Measurements from ENCODE around the gene NCR2.

The NCR2 gene

DNA sequence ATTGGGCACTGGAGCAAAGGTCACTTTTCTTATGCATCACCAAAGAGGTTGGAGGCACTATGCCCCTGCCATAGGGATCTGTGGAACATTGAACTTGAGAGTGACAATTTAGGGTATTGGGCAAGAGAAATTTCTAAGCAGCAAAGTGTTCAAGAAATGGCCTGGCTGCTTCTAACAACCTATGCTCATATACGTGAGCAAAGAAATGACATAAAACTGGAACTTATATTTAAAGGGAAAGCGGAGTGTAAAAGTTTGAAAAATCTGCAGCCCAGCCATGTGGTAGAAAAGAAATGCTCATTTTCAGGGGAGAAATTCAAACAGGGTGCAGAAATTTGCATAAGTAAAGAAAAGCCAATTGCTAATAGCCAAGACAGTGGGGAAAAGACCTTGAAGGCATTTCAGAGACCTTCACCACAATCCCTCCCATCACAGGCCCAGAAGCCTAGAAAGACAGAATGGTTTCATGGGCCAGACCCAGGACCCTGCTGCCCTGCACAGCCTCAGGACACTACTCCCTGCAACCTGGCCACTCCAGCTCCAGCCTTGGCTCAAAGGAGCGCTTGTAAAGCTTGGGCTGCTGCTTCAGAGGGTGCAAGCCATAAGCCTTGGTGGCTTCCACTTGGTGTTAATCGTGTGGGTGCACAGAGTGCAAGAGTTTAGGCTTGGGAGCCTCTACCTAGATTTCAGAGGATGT lies 24.4 kb downstream of the NCR2 start:
- no peak for DNase-seq (ENCODE audit: low spot score)

DNA sequence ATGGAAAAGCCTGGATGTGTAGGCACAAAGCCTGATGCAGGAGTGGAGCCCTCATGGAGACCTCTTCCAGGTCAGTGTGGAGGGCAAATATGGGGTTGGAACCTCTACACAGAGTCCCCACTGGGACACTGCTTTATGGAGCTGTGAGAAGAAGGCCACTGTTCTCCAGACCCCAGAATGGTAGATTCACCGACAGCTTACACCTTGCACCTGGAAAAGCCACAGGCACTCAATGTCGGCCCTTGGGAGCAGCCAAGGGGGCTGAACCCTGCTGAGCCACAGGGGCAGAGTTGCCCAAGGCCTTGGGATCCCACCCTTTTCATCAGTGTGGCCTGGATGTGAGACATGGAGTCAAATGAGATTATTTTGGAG lies 24.9 kb downstream of the NCR2 start:
- no peak for DNase-seq (ENCODE audit: low spot score)

DNA sequence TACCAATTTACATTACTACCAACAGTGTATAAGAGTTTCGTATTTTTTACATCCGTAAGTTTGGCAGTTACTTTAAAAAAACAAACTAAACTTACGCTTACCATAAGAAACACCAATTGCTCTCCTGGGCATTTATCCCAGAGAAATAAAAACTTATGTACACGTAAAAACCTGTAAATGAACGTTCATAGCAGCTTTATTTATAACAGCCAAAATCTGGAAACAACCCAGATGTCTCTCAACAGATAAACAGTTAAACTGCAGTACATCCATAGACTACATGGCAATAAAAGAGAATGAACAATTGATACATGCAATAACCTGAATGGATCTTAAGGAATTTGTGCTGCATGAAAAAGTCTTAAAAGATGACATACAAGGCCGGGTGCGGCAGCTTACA lies 30.7 kb downstream of the NCR2 start:
- DNase-seq (ENCODE audit: low spot score), result no peak

DNA sequence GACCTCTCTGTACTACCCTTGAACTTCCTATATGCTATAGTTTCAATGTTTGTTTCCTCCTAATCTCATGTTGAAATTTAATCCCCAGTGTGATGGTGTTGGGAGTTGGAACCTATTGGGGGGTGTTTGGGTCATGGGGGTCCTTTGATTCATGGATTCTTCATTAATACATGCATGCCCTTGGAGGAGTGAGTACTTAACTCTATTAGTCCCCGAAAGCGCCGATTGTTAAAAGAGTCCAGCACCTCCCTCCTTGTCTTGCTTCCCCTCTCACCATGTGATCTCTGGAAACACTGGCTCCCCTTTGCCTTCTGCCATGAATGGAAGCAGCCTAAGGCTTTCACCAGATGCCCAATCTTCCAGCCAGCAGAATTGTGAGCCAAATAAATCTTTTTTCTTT lies 31.7 kb downstream of the NCR2 start:
- DNase-seq (ENCODE audit: low spot score), result no peak

DNA sequence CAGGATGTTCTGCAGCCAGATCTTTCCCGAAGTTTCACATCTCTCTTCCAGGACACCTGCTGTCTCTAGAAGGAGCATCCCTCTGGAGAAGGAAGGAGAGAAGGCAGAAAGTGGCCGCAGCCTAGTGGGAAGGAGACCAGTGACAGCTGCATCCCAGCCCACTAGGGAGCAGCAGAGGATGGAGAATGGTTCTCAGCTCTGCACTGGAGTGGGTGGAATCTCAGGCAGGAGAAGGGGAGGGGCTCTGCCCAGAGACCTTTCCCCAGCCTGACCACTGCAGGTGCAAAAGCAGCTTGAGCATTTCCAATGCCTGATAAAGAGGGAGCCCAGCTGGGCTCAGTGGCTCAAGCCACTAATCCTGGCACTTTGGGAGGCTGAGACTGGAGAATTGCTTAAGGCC lies 32.3 kb downstream of the NCR2 start:
- peak; percentile 41 for DNase-seq (ENCODE audit: low spot score)

DNA sequence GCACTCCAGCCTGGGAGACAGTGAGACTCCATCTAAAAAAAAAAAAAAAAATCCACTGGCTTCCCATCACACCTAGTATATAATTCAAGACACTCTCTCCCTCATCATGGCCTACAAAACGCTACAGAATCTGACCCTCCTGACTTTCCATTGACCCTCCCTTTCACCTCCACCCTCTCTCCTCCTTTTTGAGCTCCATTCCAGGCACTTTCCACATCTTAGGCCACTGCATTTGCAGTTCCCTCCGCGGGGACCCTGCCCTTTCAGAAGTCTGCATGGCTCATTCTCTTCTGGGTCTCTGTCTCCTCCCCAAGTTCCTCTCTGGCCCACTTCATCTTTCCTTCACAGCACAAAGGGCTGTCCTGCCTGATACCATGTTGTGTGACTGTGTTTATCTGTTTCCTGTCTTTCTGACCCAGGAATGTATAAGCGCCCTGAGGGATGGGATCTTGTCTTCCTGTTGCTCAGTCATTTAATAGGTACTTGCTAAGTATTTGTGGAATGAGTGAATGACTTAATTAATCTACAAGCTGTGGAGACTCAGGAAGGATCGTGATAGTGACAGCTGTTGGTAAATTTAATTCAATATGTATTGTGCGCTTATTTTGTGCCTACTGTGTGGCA lies 35.2 kb downstream of the NCR2 start:
- peak; percentile 38 for DNase-seq (ENCODE audit: low spot score)

GRCh38 chr6:41371461-41371991 lies 36.1 kb downstream of the NCR2 start:
- peak; percentile 23 for DNase-seq (ENCODE audit: low spot score)

DNA sequence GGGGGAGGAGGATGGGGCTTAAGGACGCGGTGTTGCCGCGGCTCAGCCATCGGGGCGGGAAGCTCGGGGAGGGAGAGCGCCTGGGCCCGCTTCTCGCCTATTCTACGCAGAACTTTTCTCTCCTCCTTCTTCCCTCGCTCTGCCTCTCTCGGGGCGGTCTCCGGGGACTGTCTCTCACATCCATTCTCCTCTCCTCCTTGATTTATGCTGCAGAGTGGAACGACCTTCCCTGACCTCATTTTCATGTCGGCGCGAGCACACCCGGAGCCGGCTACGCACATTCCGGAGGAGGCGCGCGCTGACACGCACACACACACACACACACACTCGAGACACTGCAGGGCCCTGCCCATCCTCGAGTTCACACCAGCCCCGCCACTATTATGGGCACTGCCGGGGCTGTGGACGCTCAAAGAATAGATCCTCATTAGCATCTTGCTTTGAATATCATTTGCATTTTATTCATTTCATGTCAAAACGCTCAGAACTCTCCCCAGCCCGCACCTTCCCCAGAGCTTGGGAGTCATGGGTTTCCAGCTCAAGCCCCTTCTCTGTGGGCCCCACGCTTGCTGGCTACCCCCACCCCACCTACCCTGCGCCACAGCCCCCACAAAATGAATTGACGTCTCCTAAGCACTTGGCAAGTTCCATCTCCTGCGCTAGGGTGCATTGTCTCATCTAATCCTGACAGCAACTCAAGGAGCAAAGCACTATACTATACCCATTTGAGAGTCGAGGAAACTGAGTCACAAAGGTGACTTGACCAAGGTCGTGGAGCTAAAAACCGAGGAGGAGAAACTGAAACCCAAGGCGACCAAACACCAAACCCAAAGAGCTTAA lies 36.8 kb downstream of the NCR2 start:
- no peak for DNase-seq (ENCODE audit: low spot score)

DNA sequence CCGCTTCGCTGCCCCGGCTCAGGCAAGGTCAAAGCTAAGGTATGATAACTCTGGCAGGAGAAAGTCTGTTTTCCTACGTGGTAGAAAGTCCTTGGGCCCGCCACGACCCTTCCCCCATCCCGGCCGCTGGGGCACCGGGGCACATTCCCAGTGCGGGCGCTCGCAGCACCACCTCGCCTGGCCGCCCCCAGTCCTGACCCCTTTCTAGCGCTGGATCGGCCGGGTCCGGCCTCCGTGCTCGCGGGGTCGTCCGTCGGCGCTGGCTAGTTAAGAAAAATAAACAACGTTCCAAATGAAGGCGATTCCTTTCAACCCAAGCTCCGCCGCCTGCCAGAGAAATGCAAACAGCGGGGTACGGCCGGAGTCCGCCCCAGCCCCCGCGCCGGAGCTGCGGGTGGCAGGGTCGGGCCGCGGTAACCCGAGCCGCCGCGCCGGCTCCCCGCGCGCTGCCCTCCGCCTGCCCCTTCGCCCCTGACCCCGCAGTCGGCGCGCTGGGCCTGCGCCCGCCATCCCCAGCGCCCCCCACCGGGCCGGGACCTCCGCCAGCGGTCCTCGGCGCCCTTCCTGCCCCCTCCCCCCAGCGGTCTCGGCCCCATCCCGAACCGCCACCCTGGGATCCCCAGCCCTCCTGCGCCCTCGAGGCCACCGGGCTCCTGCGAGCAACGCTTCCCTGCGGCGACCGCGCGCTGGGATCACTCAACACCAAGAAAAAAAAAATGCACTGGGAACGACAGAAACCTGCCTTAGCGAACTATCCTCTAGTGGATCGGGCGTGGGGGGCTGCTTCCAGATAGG lies 37.6 kb downstream of the NCR2 start:
- no peak for DNase-seq (ENCODE audit: low spot score)

GRCh38 chr6:41373627-41373918 lies 38.2 kb downstream of the NCR2 start:
- DNase-seq (ENCODE audit: low spot score), result no peak

GRCh38 chr6:41373919-41374617 lies 38.7 kb downstream of the NCR2 start:
- DNase-seq (ENCODE audit: low spot score), result no peak

DNA sequence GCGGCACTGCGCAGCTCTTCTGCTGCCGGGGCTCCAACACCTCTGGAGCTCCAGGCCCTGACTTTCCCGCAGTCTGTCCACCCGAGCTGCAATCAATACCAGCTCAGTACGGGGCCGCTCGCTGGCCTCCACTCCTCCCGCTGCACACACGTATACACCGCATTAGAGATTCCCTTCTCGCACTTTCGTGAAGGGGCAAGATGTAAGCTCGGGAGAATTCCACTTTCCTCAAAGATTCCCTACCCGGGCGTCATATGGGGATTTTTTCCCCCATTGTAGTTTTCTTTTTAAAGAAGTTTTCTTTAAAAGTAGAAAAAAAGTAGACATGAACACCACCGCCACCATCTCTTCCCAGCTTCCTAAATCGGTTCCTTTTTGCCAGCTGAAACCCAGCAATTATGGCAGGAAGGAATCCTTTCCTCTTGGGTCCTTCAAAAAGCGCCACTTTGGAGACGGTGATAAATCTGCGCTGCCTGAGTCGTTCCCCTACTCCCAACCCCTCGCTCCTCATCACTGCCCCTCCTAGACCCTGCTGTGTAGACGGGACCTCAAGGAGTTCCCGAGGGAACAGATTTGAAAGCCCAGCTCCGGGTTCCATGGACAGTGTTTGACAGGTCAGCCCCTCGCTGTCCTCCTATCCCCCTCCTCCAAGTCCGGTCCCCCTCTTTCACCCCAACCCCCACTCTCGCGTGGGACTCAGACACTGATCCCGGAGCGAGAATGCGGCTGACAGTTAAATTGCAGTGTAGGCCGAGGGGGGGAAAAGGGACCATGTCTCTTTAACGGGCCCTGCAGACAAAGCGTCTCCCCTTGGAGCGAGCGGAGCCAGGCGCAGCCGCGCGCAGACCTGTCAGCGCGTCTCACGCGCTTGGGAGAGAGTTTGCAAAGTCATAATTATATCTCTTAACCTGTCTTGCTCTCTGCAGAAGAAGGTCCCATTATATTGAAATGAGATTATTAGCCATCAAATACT lies 39.5 kb downstream of the NCR2 start:
- DNase-seq (ENCODE audit: low spot score), result no peak

DNA sequence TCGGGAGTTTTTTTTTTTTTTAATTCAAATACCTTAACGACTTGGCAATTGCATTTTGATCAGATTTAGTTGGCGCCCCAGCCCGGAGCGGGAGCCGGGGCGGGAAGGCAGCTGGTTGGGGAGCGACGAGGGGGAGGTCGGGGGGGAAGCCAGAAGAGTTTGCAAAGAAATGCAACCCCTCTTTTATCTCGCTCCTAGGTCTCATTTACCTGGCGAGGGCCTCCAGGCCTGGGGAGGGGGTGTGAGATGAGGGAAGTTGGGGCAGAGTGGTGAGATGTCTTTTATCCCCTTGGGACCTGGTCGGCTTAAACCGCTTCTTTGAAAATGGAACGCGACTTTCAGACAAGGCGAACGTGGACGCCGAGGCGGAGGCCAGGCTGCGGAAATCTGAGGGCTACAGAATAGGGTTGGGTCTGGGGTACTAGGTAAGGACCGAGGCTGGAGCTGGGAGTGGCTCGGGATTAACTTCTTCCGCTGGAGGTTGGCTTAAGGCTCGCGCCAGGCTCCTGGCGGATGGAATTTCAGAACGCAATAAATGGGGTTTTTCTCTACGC lies 40.3 kb downstream of the NCR2 start:
- DNase-seq (ENCODE audit: low spot score), result no peak

DNA sequence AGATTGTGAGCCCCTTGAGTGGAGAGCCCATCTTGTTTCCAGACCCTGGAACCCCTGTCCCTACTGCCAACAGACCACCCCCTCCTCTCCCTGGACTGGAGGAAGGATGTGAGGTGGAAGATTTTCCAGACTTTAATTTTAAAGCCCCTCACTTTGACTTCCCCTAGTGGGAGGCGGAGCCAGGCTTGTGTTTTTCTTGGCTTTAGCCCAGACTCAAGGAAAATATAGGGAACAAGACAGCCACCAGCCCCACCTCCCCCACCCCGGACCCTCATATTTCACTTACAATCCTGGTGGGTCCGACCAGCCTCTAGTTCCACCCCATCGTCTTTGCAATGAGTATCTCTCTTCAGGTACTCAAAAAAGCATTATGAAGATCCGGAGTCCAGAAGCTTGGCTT lies 40.8 kb downstream of the NCR2 start:
- DNase-seq (ENCODE audit: low spot score), result no peak

GRCh38 chr6:41377071-41377470 lies 41.7 kb downstream of the NCR2 start:
- no peak for DNase-seq (ENCODE audit: low spot score)

GRCh38 chr6:41379306-41379705 lies 43.9 kb downstream of the NCR2 start:
- DNase-seq (ENCODE audit: low spot score), result no peak

GRCh38 chr6:41386594-41386993 lies 51.2 kb downstream of the NCR2 start:
- no peak for DNase-seq (ENCODE audit: low spot score)

- no peak for DNase-seq (ENCODE audit: low spot score)
These were observed 56.8 kb downstream of the NCR2 start for GRCh38 chr6:41392246-41392645.

- DNase-seq (ENCODE audit: low spot score), result no peak
These were observed 60.9 kb downstream of the NCR2 start for GRCh38 chr6:41396335-41396734.

- no peak for DNase-seq (ENCODE audit: low spot score)
These were observed 64.0 kb downstream of the NCR2 start for GRCh38 chr6:41399424-41399823.

Data from kidney capillary endothelial cell (primary cell).